NCI-H526 treated with DMSO at 0.1 percent for 48 hours (cell line): Measurements from ENCODE around the gene KIF3C.
"Not testable (repeated sequence)": the region's sequence is repeated elsewhere in the genome, so short reads cannot be mapped to it uniquely, and the experiment has no call there.

ENCODE experiments used
- DNase-seq: peaks from one replicate; lab custom pipeline; 2025; lab: John Stamatoyannopoulos, UW

Gene KIF3C

DNA sequence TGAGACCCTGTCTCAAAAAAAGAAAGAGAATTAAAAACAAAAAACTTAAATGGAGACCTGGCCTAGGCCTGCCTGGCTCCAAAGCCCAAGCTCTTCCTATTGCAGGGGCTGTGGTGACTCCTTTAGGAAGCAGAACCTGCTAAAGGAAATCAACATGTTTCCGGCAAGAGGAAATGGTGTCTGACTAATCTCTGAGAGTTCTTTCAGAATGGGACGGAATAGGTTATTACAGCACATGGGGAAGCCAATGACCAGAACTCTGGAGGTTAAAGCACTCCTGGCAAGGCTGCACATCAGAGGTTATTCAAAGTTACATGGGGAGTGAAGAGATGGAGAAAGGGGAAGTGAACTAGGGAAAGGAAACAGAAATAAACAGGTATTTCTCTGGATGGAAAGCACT, 21.4 kb downstream of the KIF3C start:
- DNase-seq, result no peak

DNA sequence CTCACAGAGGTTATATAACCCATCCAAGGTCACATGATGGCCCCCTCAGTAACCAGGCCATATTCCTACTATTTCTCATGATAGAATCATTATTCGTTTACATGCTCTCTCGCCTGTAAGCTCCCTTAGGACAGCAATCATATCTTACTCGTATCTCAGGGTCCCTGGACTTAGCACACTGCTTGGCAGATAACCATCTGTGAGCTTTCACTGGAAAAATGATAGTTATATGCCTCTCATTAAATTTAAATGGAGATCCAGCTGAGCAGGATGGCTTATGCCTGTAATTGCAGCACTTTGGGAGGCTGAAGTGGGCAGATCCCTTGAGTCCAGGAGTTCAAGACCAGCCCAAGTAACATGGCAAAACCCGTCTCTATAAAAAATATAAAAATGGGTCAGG, 21.9 kb downstream of the KIF3C start:
- no peak for DNase-seq

DNA sequence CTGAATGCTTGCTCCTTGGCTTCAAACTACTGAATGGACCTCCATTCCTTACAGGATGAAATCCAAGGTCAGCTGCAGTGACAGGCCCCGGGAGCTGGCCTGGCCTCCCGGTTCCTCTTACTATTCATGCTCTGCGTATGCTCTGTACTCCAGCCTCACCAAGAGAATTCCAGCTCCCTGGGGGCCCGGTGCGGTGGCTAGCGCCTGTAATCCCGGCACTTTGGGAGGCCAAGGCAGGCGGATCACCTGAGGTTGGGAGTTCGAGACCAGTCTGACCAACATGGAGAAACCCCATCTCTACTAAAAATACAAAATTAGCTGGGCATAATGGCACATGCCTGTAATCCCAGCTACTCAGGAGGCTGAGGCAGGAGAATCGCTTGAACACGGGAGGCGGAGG, 23.7 kb downstream of the KIF3C start:
- DNase-seq, result not testable (repeated sequence)

DNA sequence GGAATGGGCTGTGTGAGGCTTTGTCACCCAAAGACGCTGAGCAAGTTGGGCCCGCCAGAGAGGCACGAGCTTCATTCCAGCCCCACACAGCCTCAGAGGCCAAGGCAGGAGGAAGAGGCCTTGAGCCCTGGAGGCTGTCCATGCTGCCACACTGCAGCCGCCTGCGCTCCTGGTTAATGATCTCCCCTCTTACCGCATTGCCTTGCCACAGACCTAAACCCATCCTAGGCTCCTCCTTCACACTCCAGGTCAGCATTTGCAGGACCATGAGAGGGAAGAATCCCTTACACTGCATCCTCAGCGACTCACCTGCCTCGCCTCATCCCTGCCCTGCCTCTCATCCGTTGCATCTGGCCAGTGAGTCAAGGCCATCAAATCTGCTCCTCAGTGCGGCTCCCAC, 24.6 kb downstream of the KIF3C start:
- no peak for DNase-seq

DNA sequence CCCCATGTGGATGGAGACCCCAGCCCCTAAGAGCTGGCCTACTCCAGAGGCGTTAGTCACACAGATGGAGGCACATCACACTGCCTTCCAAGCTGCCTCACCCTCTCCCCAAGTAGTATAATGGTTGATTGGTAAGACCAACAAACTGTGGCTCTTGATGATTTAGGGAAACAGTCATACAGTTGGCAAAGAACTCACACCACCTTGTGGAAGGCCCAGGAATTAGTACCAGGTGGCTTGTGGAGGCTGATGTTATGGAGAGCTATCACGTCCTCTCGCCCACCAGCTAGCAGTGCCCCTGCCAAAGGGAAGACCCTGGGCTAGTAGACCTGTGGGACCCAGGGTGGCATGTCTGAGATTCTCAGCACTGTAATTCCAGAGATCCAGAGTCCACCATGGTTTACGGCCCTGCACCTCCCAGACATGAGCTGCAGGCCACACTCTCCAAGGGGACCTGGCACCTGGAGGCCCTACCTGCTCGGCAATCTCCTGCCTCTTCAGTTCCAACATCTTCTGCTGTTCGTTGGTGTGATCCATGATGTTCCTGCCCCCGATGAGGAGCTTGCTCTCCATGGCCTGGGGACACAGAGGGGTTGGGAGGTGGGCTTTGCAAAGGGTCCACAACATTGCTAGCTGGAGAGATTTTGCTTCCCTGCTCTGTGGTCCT, 26.3 kb downstream of the KIF3C start:
- DNase-seq, result no peak

DNA sequence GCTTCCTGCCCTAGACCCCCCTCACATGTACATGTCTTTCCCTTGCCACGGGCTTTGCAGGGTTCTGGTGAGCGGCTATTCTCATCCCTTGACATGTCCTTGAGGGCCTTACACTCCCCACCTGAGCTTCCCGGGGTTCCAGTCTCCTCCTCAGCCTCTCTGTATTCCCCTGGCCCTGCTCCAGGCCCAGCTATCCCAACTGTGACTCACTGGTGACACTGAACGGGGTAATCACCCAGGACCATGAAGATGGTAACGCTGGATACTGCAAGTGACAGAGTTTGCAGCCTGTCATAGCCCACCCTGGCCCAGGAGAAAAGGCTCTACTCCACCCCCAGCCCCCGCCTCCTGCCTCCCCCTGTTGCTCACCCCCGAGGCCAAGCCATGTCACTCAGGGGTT, 27.3 kb downstream of the KIF3C start:
- no peak for DNase-seq

DNA sequence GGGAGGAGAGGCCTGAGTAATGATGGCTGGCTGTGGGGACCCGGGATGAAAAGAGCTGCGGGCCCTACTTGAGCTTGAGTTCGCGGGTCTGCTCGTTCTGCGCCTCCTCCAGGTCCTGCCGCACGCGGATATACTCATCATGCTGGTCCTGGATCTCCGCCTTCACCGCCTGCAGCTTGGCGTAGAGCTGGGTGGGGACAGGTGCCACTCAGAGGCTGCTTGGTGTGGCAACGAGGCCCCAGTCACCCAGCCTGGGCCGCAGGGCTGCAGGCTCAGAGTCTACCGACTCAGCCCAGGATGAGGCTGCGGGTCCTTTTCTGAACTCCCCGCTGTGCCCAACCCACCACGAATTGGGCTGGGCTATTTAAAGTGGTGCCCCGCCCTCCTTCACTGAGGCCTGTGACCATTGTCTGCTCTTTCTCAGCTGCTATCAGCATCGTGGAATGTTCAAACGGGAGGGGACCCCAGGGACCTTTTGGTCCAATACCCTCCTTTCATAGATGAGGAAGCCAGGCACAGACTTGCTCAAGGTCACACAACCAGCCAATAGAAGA, 28.0 kb downstream of the KIF3C start:
- DNase-seq, result no peak

DNA sequence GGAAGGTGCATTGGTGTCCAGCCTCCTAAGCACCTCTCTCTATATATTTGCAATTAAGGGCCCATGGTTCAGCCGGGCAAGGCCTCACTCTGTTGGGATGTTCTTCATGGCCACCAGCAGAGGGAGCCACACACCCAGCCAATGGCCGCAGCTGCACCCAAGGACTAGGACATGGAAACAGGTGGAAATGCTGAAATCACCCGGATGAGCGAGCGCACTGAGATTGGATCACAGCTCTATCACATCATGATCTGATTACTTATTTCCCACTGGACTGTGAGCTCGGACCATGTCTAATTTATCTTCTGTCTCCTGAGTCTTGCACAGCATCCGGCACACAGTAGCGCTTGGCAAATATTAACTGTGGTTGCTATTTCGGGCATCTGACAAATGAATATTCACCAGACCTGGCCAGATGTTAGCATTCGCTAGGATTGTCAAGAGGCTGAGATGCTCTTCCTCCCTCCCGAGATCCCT, 31.2 kb downstream of the KIF3C start:
- peak; percentile 72 for DNase-seq

DNA sequence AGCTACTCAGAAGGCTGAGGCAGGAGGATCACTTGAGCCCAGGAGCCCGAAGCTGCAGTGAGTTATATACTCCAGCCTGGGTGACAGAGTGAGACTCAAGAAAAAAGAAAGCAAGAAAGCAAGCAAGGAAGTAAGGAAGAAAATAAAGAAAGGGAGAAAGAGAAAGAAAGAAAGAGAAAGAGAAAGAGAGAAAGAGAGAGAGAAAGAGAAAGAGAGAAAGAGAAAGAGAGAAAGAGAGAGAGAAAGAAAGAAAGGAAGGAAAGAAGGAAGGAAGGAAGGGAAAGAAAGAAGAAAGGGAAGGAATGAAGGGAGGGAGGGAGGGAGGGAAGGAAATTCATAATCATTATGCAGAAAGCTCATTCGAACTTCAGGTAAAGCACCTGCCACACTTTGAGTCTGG, 33.9 kb downstream of the KIF3C start:
- DNase-seq, result no peak

DNA sequence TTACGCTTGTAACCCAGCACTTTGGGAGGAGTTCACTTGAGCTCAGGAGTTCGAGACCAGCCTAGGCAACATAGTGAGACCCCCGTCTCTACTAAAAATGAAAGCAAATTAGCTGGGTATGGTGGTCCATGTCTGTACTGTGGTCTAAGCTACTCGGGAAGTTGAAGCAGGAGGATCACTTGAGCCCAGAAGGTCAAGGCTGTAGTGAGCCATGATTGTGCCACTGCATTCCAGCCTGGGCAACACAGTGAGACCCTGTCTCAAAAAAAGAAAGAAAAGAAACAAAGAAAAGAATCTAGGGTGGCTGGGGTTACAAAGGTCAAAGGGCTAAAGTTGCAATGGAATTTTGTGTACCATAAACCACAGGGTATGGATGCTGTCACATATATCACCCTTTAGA, 41.3 kb downstream of the KIF3C start:
- no peak for DNase-seq

DNA sequence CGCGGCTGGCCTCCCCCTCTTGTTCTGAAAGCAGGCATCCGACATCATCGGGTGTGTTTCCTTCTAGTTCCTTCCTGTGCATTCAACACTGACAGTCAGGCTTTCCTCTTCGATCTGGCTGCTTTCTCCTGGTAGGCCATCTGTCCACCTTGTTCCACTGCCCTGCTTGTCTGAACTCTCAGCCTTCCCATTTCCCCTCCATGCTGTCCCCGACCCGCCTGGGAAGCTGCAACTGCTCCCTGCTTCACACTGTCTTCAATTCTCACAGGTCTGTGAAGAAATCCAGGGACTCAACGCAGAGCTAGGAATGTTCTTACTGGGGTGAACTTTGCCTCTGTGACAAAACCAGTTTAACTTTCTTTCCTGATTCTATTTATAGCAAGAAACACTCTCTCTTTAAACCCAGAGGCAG, 43.0 kb downstream of the KIF3C start:
- no peak for DNase-seq

DNA sequence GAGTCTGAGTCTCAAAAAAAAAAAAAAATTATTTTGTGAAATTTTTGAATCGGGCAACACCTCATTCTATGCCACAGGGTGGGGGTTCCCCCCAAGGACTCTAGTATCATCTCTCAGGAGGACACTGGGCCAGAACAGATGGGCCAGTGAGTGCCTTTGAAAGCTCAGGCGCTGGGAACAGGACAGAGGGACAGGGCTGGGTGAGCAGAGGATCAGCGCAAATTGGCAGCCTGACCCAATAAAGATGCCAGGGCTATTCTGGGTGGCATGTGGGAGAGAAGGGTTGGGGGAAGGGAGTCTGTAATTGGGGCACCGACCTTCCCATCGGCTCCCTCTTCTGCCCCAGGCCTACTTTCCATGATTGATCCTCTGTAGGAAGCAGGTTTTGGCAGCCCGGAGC, 44.0 kb downstream of the KIF3C start:
- no peak for DNase-seq

DNA sequence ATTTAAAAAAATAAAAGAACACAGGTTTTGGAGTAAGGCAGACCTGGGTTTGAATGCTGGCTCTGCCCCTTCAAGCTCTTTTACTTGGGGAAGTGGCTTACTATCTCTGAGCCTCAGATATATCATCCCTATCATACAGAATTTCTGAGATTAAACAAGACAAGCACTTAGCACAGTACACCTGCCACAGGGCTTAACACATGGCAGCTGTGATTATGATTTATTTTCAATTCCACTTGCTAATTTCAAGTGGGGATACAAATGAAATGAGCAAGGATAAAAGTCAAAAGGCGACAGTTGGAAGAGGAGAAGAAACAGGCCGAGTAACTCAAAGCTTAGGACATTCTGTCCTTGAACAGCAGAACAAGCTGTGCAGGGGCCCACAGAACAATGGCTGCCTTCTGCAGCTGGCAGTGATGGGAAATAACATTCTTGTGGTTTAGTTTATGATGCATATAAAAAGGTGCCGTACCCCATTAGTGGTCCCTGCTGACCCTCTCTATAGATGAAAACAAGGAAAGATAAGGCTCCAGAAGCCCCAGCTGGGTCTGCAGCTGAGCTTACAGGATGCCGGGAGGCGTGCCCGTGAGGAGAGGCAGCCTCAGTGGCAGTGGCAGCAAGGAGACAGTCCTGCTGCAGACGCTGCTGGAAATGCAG, 45.3 kb downstream of the KIF3C start:
- DNase-seq, result no peak

DNA sequence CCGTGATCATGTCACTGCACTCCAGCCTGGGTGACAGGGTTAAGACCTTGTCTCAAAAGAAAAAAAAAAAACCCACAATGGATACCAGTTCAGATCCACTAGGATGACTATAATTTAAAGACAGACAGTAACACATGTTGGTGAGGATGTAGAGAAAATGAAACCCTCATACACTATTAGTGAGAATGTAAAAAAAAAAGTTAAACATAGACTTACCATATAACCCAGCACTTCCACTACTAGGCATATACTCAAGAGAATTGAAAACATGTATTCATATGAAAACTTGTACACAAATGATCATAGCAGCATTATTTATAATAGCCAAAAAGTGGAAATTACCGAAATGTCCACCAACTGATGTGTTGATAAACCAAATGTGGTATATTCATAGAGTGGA, 48.7 kb downstream of the KIF3C start:
- no peak for DNase-seq

DNA sequence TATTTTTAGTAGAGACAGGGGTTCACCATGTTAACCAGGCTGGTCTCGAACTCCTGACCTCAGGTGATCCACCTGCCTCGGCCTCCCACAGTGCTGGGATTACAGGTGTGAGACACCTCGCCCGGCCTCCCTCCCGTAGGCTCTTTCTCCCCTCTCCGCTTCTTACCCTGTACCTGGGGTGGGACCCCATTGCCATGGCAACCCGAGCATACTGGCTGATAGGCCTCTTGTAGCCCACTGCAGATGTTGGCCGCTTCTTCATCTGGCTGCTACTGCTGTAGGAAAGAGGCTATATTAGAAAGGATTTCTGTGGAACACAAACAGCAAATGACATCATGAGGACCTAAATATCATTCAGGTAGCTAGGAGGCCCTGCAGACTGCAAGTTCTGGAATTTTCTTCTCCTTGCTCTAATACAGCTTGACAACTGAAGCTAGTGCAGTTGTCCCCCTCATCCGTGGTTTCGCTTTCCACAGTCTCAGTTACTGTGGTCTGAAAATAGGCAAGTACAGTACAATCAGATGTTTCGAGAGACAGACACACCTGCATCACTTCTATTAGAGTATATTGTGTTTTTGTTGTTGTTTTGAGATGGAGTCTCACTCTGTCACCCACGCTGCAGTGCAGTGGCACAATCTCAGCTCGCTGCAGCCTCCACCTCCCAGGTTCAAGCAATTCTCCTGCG, 52.4 kb downstream of the KIF3C start:
- DNase-seq, result no peak

DNA sequence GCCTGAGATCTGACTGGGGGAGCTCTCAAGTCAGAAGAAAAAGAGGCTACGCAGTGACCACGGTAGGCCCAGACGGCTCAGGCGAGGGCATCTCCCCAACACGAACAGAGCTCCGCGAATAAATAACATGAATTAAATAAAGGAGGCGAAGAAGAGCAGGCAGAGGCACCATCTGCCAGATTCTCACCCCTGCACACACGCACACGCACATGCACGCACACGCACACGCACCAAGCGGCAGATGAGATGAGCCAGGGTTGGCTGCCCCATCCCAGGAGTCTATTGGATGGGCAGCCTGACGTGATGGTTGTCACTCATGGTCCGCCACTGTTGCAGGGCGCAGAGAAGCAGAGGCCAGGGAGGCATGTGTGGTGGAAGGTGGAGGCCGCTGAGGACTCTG, 53.6 kb downstream of the KIF3C start:
- no peak for DNase-seq

DNA sequence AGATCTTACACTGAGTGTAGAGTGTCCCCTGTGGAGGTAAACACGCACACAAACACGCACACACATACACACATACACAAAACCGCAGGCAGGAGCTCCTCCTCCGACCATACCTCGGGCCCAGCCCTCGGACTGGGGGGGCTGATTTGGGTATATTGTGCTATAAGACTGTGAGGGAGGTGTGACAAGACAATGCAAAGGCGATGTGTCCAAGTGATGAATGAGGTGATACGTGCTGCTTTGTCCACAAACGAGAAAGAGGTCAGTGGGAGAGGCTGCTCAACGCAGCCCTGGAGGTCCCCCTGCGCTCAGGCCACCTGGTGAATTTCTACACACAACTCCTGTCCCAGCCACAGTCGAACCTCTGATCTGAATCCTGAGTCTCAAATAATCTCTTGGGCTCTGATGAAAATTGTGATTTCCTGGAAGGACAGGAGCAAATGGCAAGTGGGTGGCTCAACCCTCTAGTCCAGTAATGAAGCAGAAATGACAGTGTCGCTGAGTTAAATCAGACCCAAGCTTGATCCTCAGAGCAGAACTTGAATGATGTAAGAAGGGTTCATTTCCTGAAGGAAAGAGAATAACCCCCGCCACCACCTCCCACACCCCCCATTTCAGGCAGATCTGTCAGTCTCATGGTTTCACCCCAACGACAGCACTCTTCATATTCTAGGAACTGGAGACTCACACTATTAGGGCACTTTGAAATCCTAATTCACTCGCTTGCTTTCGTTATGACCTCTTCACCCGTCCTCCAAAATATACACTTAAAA, 55.1 kb downstream of the KIF3C start:
- DNase-seq, result no peak

DNA sequence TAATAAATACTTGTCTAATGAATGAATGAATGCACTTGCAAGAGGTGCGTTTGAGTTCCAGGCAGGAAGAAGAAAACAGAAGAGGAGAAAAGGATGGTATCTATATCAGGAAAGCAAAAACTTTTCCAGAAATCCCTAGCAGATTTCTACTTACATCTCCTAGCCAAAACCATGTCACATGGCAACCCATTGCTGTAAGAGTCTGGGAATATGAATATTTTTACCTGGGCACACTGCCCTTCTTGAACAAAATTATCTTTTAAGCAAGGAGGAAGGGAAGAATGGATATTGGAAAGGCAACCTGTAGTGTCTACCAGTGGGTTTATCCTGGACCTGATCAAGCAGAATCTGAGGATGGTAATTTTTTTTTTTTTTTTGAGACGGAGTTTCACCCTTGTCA, 59.8 kb downstream of the KIF3C start:
- no peak for DNase-seq

DNA sequence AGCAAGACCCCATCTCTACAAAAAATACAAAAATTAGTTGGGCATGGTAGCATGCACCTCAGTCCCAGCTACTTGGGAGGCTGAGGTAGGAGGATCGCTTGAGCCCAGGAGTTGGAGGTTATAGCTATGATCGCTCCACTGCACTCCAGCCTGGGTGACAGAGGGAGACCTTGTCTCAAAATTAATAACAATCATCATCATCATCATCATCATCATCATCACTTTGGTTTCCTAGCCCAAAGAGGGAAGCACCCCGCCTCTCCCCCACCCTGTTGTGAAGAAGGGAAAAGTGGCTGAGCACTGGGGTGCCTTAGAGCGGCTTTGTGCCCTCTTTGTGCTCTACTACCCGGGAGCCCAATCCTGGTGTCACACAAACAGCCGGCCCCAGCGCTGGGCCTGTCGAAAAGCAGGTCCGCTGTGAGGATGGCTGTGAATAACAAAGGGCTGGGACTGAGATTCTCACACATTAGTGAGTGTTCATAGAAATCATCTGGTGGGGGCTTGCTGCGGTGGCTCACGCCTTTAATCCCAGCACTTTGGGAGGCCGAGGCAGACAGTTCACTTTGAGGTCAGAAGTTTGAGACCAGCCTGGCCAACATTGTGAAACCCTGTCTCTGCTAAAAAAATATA, 61.4 kb downstream of the KIF3C start:
- DNase-seq, result no peak

DNA sequence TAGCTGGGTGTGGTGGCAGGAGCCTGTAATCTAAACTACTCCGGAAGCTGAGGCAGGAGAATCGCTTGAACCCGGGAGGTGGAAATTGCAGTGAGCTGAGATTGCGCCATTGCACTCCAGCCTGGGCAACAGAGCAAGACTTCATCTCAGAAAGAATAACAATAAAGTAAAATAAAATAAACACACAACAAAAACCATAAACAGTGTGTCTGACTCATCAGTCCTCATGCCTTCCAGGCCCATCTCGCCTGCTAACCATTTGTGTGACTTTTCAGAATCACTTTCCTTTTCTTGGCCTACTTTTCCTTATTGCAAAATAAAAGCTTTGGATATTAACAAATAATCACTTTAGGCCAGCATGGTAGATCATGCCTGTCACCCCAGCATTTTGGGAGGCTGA, 62.0 kb downstream of the KIF3C start:
- DNase-seq, result no peak

DNA sequence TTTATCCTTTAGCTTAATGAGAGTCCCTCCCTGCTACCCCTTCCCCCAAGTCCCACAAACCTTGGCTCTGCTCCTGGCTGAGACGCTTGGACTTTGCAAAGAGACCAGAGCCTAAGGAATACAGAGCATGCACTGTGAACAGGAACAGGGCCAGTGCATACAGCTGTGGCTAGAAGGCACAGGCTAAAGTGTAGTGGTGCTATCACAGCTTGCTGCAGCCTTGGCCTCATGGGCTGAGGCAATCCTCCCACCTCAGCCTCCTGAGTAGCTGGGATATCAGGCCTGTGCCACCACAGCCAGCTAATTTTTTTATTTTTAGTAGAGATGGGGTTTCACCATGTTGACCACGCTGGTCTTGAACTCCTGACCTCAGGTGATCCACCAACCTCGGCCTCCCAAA, 64.5 kb downstream of the KIF3C start:
- DNase-seq, result no peak

DNA sequence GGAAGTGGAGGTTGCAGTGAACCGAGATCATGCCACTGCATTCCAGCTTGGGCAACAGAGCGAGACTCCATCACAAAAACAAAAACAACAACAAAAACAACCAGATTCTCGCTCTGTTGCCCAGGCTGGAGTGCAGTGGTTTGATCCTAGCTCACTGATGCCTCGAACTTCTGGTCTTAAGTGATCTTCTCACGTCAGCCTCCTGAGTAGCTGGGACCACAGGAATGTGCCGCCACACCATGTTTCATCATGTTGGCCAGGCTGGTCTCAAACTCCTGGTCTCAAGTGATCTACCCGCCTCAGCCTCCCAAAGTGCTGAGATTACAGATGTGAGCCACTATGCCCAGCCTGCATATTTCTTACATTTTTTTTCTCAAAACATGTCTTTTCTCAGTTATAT, 64.9 kb downstream of the KIF3C start:
- not testable (repeated sequence) for DNase-seq
